Osteocyte (in vitro differentiated cells): ENCODE measurements around the gene JDP2. TPM values are rescaled to one million over a fixed set of nuclear protein-coding genes. Genes with fewer than 3 reads are reported as not detected.
A peak's percentile ranks its signal among the peaks of the same experiment; 100 is the strongest.
"Not testable (repeated sequence)": the region's sequence is repeated elsewhere in the genome, so short reads cannot be mapped to it uniquely, and the experiment has no call there.

Source experiments
- DNase-seq: peaks from one replicate; pipeline ENCODE4 v3.0.0; 2021; ENCODE audit warnings: mixed read lengths; ENCODE audit not compliant: unreplicated experiment; ENCODE audit errors: extremely low spot score
- H3K27ac Mint-ChIP-seq: one replicate; pipeline ENCODE4 v1.8.0; 2021; ENCODE audit warnings: mild to moderate bottlenecking, mixed read lengths; ENCODE audit not compliant: unreplicated experiment
- H3K27me3 Mint-ChIP-seq: one replicate; pipeline ENCODE4 v1.8.0; 2021; ENCODE audit warnings: mixed read lengths; ENCODE audit not compliant: unreplicated experiment
- H3K36me3 Mint-ChIP-seq: one replicate; pipeline ENCODE4 v1.8.0; 2021; ENCODE audit warnings: mixed read lengths; ENCODE audit not compliant: unreplicated experiment
- H3K4me1 Mint-ChIP-seq: one replicate; pipeline ENCODE4 v1.8.0; 2021; ENCODE audit warnings: mixed read lengths; ENCODE audit not compliant: unreplicated experiment
- H3K4me3 Mint-ChIP-seq: one replicate; pipeline ENCODE4 v1.8.0; 2021; ENCODE audit warnings: mild to moderate bottlenecking, moderate library complexity, mixed read lengths; ENCODE audit not compliant: unreplicated experiment
- H3K9me3 Mint-ChIP-seq: one replicate; pipeline ENCODE4 v1.8.0; 2021; ENCODE audit warnings: mixed read lengths; ENCODE audit not compliant: unreplicated experiment
- long read RNA-seq: library from polyadenylated mRNA; unstranded; transcript quantifications from one replicate; pipeline ENCODE4 v2.0.0, GENCODE V29; 2021
- total RNA-seq: library from RNA; stranded (reverse); gene quantifications from 2 replicates; pipeline ENCODE4 v1.2.1, GENCODE V29; 2021
- TF ChIP-seq, protein P1 (sequence below): fragments of 200-600 bp; sonication (generic); IDR thresholded peaks from 2 replicates; pipeline ENCODE4 v1.5.0; 2021; ENCODE audit warnings: antibody characterized with exemption, mild to moderate bottlenecking, moderate library complexity

The JDP2 gene, protein sequence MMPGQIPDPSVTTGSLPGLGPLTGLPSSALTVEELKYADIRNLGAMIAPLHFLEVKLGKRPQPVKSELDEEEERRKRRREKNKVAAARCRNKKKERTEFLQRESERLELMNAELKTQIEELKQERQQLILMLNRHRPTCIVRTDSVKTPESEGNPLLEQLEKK
- 53.3 and 57.1 TPM in 2 replicates for total RNA-seq
- long read RNA-seq, partial matches to known transcripts: 0 of 3 reads
- long read RNA-seq, other reads (novel, unspliced or antisense): 3 of 3 reads

DNA sequence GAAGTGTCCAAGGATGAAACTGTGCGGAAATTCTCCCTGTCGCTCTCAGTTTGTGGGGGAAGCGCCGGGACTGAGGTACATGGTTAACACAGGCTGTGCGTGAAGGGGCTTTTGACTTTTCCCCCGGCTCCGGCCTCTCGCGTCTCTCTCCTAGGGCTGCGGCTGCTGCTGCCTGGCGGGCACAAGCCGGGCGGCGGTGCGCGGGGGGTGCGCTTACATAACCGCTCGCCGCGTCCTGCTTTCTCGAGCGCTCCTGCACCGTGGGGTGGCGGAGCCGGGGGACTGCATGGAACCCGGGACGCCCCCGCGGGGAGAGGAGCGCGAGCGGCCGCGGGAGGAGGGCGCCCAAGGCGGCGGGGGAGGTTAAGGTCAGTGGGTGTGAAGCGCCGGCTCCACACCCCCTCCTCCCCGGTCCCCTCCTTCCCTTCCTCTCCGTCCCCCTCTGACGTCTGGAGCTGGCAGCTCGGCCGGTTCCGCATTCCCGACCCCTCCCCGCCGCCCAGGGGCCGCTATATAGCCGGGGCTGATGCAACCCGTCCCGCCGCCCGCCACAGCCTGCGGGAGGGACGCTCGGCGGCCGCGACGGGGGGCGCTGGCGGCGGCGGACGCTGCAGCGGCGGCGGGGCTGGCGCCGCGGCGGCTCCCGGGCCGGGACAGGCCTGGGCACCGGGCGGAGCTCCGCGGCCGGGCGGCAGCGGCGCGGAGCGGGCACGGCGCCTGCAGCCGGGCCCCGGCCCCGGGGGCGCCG, at the start of gene JDP2:
Gene JDP2 (plus strand): TSS at position 541 of the 748 bp plus-strand sequence. CDS start 9,899 bp downstream, outside the sequence.
- Mint-ChIP-seq H3K27me3 (no peaks in the 10 kb centered on the region), H3K36me3 (peaks cover 8% of the 10 kb centered on the region), H3K4me3 (peak within 1 kb of the TSS; percentile 83), H3K4me1 (peaks cover 37% of the 10 kb centered on the region), H3K27ac (peak within 1 kb of the TSS; percentile 74), H3K9me3 (no peaks in the 10 kb centered on the region)
- TF ChIP-seq, protein P1, sequence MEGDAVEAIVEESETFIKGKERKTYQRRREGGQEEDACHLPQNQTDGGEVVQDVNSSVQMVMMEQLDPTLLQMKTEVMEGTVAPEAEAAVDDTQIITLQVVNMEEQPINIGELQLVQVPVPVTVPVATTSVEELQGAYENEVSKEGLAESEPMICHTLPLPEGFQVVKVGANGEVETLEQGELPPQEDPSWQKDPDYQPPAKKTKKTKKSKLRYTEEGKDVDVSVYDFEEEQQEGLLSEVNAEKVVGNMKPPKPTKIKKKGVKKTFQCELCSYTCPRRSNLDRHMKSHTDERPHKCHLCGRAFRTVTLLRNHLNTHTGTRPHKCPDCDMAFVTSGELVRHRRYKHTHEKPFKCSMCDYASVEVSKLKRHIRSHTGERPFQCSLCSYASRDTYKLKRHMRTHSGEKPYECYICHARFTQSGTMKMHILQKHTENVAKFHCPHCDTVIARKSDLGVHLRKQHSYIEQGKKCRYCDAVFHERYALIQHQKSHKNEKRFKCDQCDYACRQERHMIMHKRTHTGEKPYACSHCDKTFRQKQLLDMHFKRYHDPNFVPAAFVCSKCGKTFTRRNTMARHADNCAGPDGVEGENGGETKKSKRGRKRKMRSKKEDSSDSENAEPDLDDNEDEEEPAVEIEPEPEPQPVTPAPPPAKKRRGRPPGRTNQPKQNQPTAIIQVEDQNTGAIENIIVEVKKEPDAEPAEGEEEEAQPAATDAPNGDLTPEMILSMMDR: no peak
- DNase-seq: peak; percentile 94

DNA sequence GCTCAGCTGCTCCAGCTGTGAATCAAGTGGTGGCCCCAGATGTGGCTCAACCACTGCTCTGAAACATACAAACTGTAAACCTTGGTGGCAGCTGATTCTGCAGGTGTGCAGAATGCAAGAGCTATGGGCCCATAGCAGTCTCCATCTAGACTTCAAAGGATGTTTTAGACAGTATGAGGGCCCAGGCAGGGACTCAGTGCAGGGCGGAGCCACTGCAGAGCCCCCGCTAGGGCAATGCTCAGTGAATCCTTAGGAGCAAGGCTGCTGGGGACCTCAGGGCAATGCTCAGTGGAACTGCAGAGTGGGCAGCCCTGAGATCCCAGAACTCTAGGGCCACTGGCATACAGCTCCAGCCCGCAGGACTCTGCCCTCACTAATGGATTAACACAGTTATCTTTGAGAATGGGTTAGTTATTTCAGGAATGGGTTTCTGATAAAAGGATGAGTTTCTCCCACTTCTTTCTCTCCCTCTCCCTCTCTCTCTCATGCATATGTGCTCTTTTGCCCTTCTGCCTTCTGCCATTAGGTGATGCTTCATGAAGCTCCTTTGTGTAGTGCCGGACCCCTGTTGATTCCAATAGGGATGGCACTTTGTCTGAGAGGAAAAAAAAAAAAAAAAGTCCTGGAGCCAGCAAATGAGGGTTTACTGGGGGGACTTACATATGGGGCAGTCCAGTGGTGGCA, 48.4 kb upstream of the JDP2 start:
- H3K27ac Mint-ChIP-seq: no peak overlapping the region
- TF ChIP-seq, protein P1: no peak
- H3K4me1 Mint-ChIP-seq: no peaks in the 10 kb centered on the region
- peaks cover 3% of the 10 kb centered on the region for H3K9me3 Mint-ChIP-seq
- peak; percentile 60 for DNase-seq
- H3K4me3 Mint-ChIP-seq: no peak overlapping the region
- H3K36me3 Mint-ChIP-seq: no peaks in the 10 kb centered on the region
- peaks cover 54% of the 10 kb centered on the region for H3K27me3 Mint-ChIP-seq

DNA sequence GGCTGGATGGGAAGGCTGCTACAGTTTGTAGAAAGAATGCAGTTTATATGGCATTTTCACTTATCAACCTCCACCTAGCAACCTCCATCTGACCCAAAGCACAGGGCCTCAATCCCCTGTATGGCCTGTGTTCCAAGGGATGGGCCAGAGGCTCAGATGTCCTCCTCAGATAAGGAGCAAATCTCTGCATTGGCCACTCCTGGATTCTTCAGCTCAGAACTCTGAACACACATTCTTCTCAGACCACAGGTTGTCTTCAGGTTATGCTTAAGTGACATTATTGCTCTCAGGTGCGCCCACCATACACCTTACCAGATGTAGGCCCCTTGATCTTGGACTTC, 47.9 kb upstream of the JDP2 start:
- H3K4me3 Mint-ChIP-seq: no peak overlapping the region
- no peaks in the 10 kb centered on the region for H3K4me1 Mint-ChIP-seq

DNA sequence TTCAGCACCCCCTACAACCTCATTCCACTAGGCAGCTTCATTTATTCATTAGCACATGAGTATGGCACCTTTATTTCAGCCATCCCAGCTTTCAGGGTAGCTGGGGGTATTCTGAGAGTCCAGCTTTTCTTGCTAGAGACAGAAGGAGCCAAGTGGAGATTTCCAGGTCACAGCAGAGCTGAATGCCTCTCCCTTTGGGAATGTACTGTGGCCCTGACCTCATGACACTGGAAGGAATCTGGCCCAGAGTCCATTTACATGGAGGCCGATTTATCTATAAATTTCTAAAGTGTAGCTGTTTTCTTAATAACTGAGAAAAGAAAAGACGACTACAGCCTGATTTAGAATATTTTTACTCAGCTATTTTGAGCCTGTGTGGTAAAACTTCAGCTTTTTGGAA, 47.2 kb upstream of the JDP2 start:
- DNase-seq: no peak
- H3K27me3 Mint-ChIP-seq: peaks cover 52% of the 10 kb centered on the region
- no peak overlapping the region for H3K27ac Mint-ChIP-seq
- H3K4me1 Mint-ChIP-seq: no peaks in the 10 kb centered on the region
- H3K9me3 Mint-ChIP-seq: peaks cover 9% of the 10 kb centered on the region
- no peaks in the 10 kb centered on the region for H3K36me3 Mint-ChIP-seq
- H3K4me3 Mint-ChIP-seq: no peak overlapping the region
- TF ChIP-seq, protein P1: no peak

More for the DNA sequence above, 47.9 kb upstream of the JDP2 start:
- Mint-ChIP-seq H3K36me3 (no peaks in the 10 kb centered on the region), H3K9me3 (peaks cover 8% of the 10 kb centered on the region), H3K27ac (no peak overlapping the region), H3K27me3 (peaks cover 54% of the 10 kb centered on the region)
- TF ChIP-seq, protein P1: no peak
- no peak for DNase-seq

DNA sequence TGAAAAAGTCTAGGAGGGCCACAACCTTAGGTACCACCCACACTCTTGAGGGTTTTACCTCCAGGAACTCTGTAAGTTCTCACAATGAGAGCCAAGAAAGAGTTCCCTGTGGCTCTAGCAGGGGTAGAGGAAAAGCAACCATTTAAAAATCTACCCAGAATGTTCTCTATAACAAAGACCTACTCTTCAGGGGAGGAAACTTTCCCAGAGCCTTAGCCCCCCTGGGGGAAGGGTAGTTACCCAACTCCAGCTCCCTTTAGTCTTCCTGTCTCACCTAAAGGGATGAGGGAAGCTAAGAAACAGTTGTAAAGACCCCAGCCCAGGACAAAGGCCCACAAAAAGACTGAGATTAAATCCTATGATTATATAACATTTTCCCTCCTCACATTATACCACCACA, 46.2 kb upstream of the JDP2 start:
- Mint-ChIP-seq H3K27ac (no peak overlapping the region), H3K36me3 (no peaks in the 10 kb centered on the region), H3K4me1 (no peaks in the 10 kb centered on the region), H3K9me3 (peaks cover 9% of the 10 kb centered on the region), H3K27me3 (peaks cover 55% of the 10 kb centered on the region), H3K4me3 (no peak overlapping the region)
- TF ChIP-seq, protein P1: no peak
- peak; percentile 42 for DNase-seq

DNA sequence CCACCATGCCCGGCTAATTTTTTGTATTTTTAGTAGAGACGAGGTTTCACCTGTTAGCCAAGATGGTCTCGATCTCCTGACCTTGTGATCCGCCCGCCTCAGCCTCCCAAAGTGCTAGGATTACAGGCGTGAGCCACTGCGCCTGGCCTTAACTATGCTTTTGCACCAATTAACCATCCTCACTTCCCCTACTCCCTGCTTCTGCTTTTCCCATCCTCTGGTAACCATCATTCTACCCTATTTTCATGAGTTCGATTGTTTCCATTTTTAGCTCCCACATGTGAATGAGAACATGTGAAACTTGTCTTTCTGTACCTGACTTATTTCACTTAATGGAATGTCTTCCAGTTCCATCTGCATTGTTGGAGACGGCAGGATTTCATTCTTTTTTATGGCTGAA, 44.6 kb upstream of the JDP2 start:
- H3K36me3 Mint-ChIP-seq, H3K4me3 Mint-ChIP-seq, H3K27ac Mint-ChIP-seq, H3K4me1 Mint-ChIP-seq, H3K9me3 Mint-ChIP-seq: not testable (repeated sequence)
- DNase-seq: peak; percentile 38
- peaks cover 54% of the 10 kb centered on the region for H3K27me3 Mint-ChIP-seq
